RKO (cell line): ENCODE results near the gene CHMP3.
A peak's percentile ranks its signal among the peaks of the same experiment; 100 is the strongest.
"Not testable (repeated sequence)": the region's sequence is repeated elsewhere in the genome, so short reads cannot be mapped to it uniquely, and the experiment has no call there.

ENCODE experiments used
- DNase-seq: peaks from one replicate; pipeline ENCODE4 v3.0.0-alpha.2; 2016; ENCODE audit warnings: low spot score

The CHMP3 gene

GRCh38 chr2:86562922-86563649 is at the start of gene CHMP3:
TSS of gene CHMP3 (minus strand) at chr2:86563443. CDS start at chr2:86563348, 95 bp downstream.
- peak; percentile 97 for DNase-seq

- DNase-seq, result no peak
Observed at GRCh38 chr2:86610871-86611270, 47.6 kb upstream of the CHMP3 start.

- no peak for DNase-seq
Observed at GRCh38 chr2:86608832-86609410, 45.7 kb upstream of the CHMP3 start.

GRCh38 chr2:86603905-86604304 is 40.7 kb upstream of the CHMP3 start:
- no peak for DNase-seq

- no peak for DNase-seq
Observed at GRCh38 chr2:86598966-86599365, 35.7 kb upstream of the CHMP3 start.

GRCh38 chr2:86596118-86596517 is 32.9 kb upstream of the CHMP3 start:
- no peak for DNase-seq

GRCh38 chr2:86593266-86593665 is 30.0 kb upstream of the CHMP3 start:
- DNase-seq, result no peak

GRCh38 chr2:86592547-86593230 is 29.4 kb upstream of the CHMP3 start:
- DNase-seq, result no peak

GRCh38 chr2:86589701-86590100 is 26.5 kb upstream of the CHMP3 start:
- not testable (repeated sequence) for DNase-seq

GRCh38 chr2:86584151-86584913 is 21.1 kb upstream of the CHMP3 start:
- peak; percentile 46 for DNase-seq

- DNase-seq, result no peak
Observed at GRCh38 chr2:86580560-86580959, 17.3 kb upstream of the CHMP3 start.

GRCh38 chr2:86577817-86578456 is 14.7 kb upstream of the CHMP3 start:
- no peak for DNase-seq

GRCh38 chr2:86570059-86570458 is 6.8 kb upstream of the CHMP3 start:
- DNase-seq, result no peak

- no peak for DNase-seq
Observed at GRCh38 chr2:86566821-86567190, 3.6 kb upstream of the CHMP3 start.

GRCh38 chr2:86566158-86566820 is 3.0 kb upstream of the CHMP3 start:
- no peak for DNase-seq

- DNase-seq, result no peak
Observed at GRCh38 chr2:86563650-86564061, 413 bp upstream of the CHMP3 start.

- no peak for DNase-seq
Observed at GRCh38 chr2:86562485-86562921, 740 bp downstream of the CHMP3 start.

- no peak for DNase-seq
Observed at GRCh38 chr2:86557836-86558235, 5.4 kb downstream of the CHMP3 start.

- no peak for DNase-seq
Observed at GRCh38 chr2:86556508-86556907, 6.7 kb downstream of the CHMP3 start.

- no peak for DNase-seq
Observed at GRCh38 chr2:86552889-86553288, 10.4 kb downstream of the CHMP3 start.

- DNase-seq, result not testable (repeated sequence)
Observed at GRCh38 chr2:86549963-86550725, 13.1 kb downstream of the CHMP3 start.
